Measurements from ENCODE around the gene ANO10.

Gene ANO10

DNA sequence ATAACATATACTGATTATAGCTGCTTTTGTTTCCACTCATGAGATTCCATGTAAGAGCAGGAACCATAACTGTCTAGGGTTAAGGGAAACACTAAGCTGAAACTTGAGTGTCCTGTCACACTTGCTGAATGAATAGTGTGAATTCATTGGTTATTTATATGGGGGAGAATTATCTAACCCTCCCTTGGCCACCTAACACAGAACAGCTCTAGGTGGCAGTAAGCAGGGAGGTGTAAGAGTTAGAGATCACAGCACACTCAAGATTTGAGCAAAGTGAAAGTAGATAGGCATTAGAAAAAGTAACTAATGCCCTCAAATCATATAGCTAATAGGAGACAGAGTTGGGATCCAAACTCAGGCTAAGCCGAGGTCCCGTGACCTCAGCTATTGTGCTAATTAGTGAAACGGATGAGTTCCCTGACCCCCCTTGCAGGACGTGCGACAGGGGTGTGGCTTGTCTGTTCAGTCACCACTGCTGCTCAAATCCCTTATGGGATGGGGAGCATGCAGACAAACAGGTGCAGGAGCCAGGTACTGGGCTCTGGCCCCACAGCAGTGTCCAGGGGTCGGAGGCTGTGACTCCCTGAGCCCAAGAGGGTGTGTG, 27.7 kb upstream of the ANO10 start:
- TF ChIP-seq, protein P1, sequence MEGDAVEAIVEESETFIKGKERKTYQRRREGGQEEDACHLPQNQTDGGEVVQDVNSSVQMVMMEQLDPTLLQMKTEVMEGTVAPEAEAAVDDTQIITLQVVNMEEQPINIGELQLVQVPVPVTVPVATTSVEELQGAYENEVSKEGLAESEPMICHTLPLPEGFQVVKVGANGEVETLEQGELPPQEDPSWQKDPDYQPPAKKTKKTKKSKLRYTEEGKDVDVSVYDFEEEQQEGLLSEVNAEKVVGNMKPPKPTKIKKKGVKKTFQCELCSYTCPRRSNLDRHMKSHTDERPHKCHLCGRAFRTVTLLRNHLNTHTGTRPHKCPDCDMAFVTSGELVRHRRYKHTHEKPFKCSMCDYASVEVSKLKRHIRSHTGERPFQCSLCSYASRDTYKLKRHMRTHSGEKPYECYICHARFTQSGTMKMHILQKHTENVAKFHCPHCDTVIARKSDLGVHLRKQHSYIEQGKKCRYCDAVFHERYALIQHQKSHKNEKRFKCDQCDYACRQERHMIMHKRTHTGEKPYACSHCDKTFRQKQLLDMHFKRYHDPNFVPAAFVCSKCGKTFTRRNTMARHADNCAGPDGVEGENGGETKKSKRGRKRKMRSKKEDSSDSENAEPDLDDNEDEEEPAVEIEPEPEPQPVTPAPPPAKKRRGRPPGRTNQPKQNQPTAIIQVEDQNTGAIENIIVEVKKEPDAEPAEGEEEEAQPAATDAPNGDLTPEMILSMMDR (IDR thresholded peaks at IDR 0.05; ENCODE audit: borderline replicate concordance, insufficient read depth, low read depth, low read length), result no peak
- no peak overlapping the region for H3K4me3 ChIP-seq (ENCODE audit: low read depth, low read length)

DNA sequence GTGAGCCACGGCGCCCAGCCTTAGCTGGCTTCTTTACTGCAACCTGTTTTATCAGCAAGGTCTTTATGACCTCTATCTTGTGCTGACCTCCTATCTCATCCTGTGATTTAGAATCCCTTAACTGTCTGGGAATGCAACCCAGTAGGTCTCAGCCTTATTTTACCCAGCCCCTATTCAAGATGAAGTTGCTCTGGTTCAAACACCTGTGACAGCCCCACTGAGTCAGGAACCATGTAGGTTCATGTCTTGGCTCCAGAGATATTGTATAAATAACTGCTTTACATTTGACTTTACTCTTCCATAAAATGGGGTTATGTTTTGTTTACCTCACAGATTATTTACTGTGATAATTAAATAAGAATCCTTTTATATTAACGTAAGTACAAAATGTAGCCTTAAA, 27.1 kb upstream of the ANO10 start:
- TF ChIP-seq, protein P1 (IDR thresholded peaks at IDR 0.05; ENCODE audit: borderline replicate concordance, insufficient read depth, low read depth, low read length), result no peak
- no peak overlapping the region for H3K4me3 ChIP-seq (ENCODE audit: low read depth, low read length)

GRCh38 chr3:43647331-43648166, 25.7 kb upstream of the ANO10 start:
- no peak overlapping the region for H3K4me3 ChIP-seq (ENCODE audit: low read depth, low read length)
- TF ChIP-seq, protein P1 (IDR thresholded peaks at IDR 0.05; ENCODE audit: borderline replicate concordance, insufficient read depth, low read depth, low read length), result no peak

DNA sequence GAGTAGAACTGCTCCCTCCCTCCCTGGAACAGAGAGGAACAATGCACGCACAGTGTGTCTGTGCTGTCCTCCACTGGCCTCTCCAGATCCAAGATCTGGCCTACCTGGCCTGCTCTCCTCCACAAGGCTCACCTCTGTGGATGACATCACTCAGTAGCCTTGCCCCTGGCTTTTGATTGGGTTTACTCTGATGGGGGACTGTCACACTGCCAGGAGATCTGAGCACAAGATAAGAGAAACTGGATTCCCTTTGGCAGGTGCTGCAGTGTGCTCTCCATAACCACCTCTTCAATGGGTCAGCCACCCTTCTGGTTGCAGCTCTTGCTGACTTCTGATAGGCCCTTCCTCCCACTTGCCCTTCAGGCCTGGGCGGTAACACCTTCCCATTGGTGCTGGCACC, 22.6 kb upstream of the ANO10 start:
- H3K4me3 ChIP-seq (ENCODE audit: low read depth, low read length), result no peak overlapping the region
- TF ChIP-seq, protein P1 (IDR thresholded peaks at IDR 0.05; ENCODE audit: borderline replicate concordance, insufficient read depth, low read depth, low read length), result no peak

- H3K4me3 ChIP-seq (ENCODE audit: low read depth, low read length), result no peak overlapping the region
- TF ChIP-seq, protein P1 (IDR thresholded peaks at IDR 0.05; ENCODE audit: borderline replicate concordance, insufficient read depth, low read depth, low read length), result no peak
Measured at GRCh38 chr3:43641306-43642114, 19.7 kb upstream of the ANO10 start.

- TF ChIP-seq, protein P1 (IDR thresholded peaks at IDR 0.05; ENCODE audit: borderline replicate concordance, insufficient read depth, low read depth, low read length), result no peak
Measured at GRCh38 chr3:43640681-43641080, 18.9 kb upstream of the ANO10 start.

More at GRCh38 chr3:43640681-43641080, 18.9 kb upstream of the ANO10 start:
- H3K4me3 ChIP-seq (ENCODE audit: low read depth, low read length), result no peak overlapping the region

Data from GM12875 (cell line).